Renal cortex interstitium (tissue), 15 donors: Measurements from ENCODE around the gene TOR3A. TPM values are rescaled to one million over a fixed set of nuclear protein-coding genes. Genes with fewer than 3 reads are reported as not detected.
"Not testable (repeated sequence)": the region's sequence is repeated elsewhere in the genome, so short reads cannot be mapped to it uniquely, and the experiment has no call there.

Experiments
- DNase-seq, 11 donors: peaks; one replicate each; pipeline ENCODE4 v3.0.0-alpha.2; 2013; ENCODE audit warnings: low read depth in 9 of 11, low spot score in 4 of 11; ENCODE audit errors: extremely low read depth in 1 of 11
- long read RNA-seq, 16 experiments: transcript quantifications; one replicate each; lab custom pipeline, GENCODE V29; 2026
- polyA plus RNA-seq, 3 donors: library from polyadenylated mRNA; unstranded; fragments of 120-200 nt; gene quantifications; one replicate each; pipeline ENCODE4 v1.2.1, GENCODE V29; 2013; ENCODE audit not compliant: insufficient read length in 3 of 3

Gene TOR3A
- polyA plus RNA-seq, result 10 to 100 TPM; 23.1 to 24.5 (median 23.7) TPM
- long read RNA-seq, donor 1, transcript TOR3A-203 (6 exons, 2,724 nt), result major isoform, 8 of 8 reads
- long read RNA-seq, donor 1, partial matches to known transcripts, result 0 of 8 reads
- long read RNA-seq, donor 1, other reads (novel, unspliced or antisense), result 0 of 8 reads
- long read RNA-seq, donor 2, transcript TOR3A-203 (6 exons, 2,724 nt), result major isoform, 9 of 17 reads
- long read RNA-seq, donor 2, partial matches to known transcripts, result 8 of 17 reads
- long read RNA-seq, donor 2, other reads (novel, unspliced or antisense), result 0 of 17 reads
- long read RNA-seq, donor 3, transcript TOR3A-203 (6 exons, 2,724 nt), result major isoform, 12 of 12 reads
- long read RNA-seq, donor 3, partial matches to known transcripts, result 0 of 12 reads
- long read RNA-seq, donor 3, other reads (novel, unspliced or antisense), result 0 of 12 reads
- long read RNA-seq, donor 4, transcript TOR3A-203 (6 exons, 2,724 nt), result major isoform, 5 of 5 reads
- long read RNA-seq, donor 4, partial matches to known transcripts, result 0 of 5 reads
- long read RNA-seq, donor 4, other reads (novel, unspliced or antisense), result 0 of 5 reads
- long read RNA-seq, donor 5, result 0 reads
- long read RNA-seq, donor 6, transcript TOR3A-203 (6 exons, 2,724 nt), result major isoform, 8 of 8 reads
- long read RNA-seq, donor 6, partial matches to known transcripts, result 0 of 8 reads
- long read RNA-seq, donor 6, other reads (novel, unspliced or antisense), result 0 of 8 reads
- long read RNA-seq, donor 7, transcript TOR3A-203 (6 exons, 2,724 nt), result major isoform, 8 of 8 reads
- long read RNA-seq, donor 7, partial matches to known transcripts, result 0 of 8 reads
- long read RNA-seq, donor 7, other reads (novel, unspliced or antisense), result 0 of 8 reads
- long read RNA-seq, donor 8, transcript TOR3A-203 (6 exons, 2,724 nt), result major isoform, 12 of 18 reads
- long read RNA-seq, donor 8, partial matches to known transcripts, result 0 of 18 reads
- long read RNA-seq, donor 8, other reads (novel, unspliced or antisense), result 6 of 18 reads
- long read RNA-seq, donor 9, transcript TOR3A-203 (6 exons, 2,724 nt), result major isoform, 10 of 10 reads
- long read RNA-seq, donor 9, partial matches to known transcripts, result 0 of 10 reads
- long read RNA-seq, donor 9, other reads (novel, unspliced or antisense), result 0 of 10 reads
- long read RNA-seq, donor 10, transcript TOR3A-203 (6 exons, 2,724 nt), result major isoform, 6 of 6 reads
- long read RNA-seq, donor 10, partial matches to known transcripts, result 0 of 6 reads
- long read RNA-seq, donor 10, other reads (novel, unspliced or antisense), result 0 of 6 reads
- long read RNA-seq, donor 11, transcript TOR3A-203 (6 exons, 2,724 nt), result major isoform, 7 of 7 reads
- long read RNA-seq, donor 11, partial matches to known transcripts, result 0 of 7 reads
- long read RNA-seq, donor 11, other reads (novel, unspliced or antisense), result 0 of 7 reads
- long read RNA-seq, donor 12, partial matches to known transcripts, result 0 of 4 reads
- long read RNA-seq, donor 12, other reads (novel, unspliced or antisense), result 0 of 4 reads
- long read RNA-seq, donor 13, transcript TOR3A-203 (6 exons, 2,724 nt), result major isoform, 18 of 45 reads
- long read RNA-seq, donor 13, partial matches to known transcripts, result 27 of 45 reads
- long read RNA-seq, donor 13, other reads (novel, unspliced or antisense), result 0 of 45 reads
- long read RNA-seq, donor 14, transcript TOR3A-203 (6 exons, 2,724 nt), result major isoform, 12 of 12 reads
- long read RNA-seq, donor 14, partial matches to known transcripts, result 0 of 12 reads
- long read RNA-seq, donor 14, other reads (novel, unspliced or antisense), result 0 of 12 reads
- long read RNA-seq, donor 15, transcript TOR3A-203 (6 exons, 2,724 nt), result major isoform, 5 of 15 reads
- long read RNA-seq, donor 15, partial matches to known transcripts, result 10 of 15 reads
- long read RNA-seq, donor 15, other reads (novel, unspliced or antisense), result 0 of 15 reads
- long read RNA-seq, donor 16, transcript TOR3A-203 (6 exons, 2,724 nt), result major isoform, 19 of 24 reads
- long read RNA-seq, donor 16, partial matches to known transcripts, result 0 of 24 reads
- long read RNA-seq, donor 16, other reads (novel, unspliced or antisense), result 5 of 24 reads

- peak; percentile 68 to 89 (median 85) for DNase-seq
Measured at GRCh38 chr1:179081687-179082332, at the start of gene TOR3A. TOR3A (plus strand) TSS chr1:179082070; CDS start chr1:179082129, 59 bp downstream.

DNA sequence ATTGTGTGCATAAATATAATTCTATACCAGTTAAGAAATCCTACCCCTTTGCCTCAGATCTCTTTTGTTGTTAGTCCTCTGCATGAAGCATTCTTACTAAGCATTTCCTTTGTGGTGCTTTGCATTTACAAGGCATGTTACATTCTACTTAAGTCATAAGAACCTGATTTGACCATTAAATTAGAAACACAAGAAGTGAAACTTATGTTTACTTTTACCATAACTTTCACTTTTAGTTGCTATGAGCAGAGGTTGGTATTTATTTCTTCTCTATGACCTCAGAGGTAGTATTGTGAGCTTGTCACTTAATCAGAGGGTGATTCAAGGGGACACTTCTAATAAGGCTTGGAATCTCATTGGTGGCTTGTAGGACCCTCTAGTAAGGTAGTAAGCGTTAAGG lies 47.1 kb upstream of the TOR3A start:
- DNase-seq, result no peak

- DNase-seq, result no peak
Measured at GRCh38 chr1:179036844-179037465, 44.9 kb upstream of the TOR3A start.

DNA sequence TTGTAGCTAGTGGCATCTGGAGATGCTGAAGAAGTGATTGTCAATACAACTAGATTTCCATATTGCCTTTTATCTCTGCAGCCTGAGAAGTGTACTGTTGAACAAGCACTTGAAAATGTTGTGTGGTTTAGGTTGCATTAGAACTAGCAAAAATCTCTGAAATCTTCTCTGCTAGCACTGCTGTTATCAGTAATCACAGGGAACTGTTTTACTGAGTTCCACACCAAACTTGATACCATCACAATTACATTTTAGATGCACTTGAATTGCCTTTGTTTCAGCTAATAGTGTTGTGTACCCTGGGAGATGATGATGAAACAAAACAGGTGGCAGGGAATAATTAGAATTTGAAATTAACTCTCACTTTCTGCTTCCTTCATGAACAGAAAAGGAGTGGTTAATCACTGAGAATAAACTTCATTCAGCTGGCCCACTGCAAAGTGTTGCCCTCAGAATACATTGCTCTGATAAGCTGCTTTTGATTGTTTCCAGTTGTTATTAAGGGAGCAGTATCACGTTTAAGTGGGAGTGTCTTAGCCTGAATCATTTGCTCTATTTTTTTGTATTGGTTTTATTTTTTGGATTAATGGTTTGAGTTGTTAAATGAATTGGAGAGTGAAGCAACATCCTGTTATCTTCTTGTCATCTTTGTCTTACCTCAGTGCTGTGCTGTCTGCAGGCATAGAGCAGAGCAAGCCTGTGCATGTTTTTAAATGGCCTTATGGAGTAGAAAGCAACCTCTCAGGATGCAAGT lies 43.2 kb upstream of the TOR3A start:
- DNase-seq, result no peak

- DNase-seq, result not testable (repeated sequence)
Measured at GRCh38 chr1:179039502-179040174, 42.2 kb upstream of the TOR3A start.

DNA sequence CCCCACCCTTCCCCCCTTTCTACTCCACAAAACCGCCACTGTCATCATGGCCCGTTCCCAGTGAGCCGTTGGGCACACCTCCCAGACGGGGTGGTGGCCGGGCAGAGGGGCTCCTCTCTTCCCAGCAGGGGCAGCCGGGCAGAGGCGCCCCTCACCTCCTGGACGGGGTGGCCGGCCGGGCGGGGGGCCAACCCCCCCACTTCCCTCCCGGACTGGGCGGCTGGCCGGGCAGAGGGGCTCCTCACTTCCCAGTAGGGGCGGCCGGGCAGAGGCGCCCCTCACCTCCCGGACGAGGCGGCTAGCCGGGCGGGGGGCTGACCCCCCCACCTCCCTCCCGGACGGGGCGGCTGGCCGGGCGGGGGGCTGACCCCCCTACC lies 41.7 kb upstream of the TOR3A start:
- not testable (repeated sequence) for DNase-seq

DNA sequence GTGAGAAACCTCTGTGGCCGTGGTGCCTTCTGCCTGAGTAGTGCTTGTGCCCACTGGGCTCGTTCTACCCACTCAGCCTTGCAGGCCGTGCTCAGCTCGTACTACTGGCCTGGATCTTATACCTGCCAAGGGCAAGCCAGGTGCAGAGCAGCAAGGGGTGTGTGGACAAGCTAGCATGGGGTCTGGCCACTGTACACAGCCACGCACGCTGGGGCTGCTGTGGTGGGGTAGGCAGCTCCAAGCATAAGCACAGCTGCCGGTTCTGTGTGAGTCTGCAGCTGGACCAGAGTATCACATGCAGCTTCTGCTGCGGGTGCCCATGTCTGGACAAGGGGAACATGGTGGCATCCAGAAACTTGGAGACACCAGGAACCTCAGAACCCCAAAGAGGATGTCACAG lies 39.8 kb upstream of the TOR3A start:
- no peak for DNase-seq

GRCh38 chr1:179042700-179043099 lies 39.2 kb upstream of the TOR3A start:
- DNase-seq, result no peak

DNA sequence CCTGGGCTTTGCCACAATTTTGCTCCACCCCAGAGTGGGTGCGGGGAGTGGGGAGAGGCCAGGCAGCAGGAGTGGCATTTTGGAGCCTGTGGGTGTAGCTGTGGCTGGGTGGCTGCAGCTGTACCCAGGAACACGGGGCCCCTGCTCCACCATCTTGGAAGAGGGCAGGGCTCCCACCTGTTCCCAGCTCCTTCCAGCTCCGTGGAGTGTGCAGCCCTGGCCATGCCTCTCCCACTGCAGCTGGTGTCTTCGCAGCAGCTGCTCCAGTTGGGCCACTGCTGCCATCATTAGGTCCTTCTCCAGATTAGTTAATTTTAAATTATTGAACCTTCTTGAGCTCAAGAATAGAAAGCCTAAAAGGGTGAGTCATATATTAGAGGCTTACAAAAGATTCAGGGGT lies 38.6 kb upstream of the TOR3A start:
- DNase-seq, result no peak

- no peak for DNase-seq
Measured at GRCh38 chr1:179043907-179044306, 38.0 kb upstream of the TOR3A start.

GRCh38 chr1:179046808-179047635 lies 34.8 kb upstream of the TOR3A start:
- DNase-seq, result no peak

- no peak for DNase-seq
Measured at GRCh38 chr1:179047636-179047997, 34.3 kb upstream of the TOR3A start.

DNA sequence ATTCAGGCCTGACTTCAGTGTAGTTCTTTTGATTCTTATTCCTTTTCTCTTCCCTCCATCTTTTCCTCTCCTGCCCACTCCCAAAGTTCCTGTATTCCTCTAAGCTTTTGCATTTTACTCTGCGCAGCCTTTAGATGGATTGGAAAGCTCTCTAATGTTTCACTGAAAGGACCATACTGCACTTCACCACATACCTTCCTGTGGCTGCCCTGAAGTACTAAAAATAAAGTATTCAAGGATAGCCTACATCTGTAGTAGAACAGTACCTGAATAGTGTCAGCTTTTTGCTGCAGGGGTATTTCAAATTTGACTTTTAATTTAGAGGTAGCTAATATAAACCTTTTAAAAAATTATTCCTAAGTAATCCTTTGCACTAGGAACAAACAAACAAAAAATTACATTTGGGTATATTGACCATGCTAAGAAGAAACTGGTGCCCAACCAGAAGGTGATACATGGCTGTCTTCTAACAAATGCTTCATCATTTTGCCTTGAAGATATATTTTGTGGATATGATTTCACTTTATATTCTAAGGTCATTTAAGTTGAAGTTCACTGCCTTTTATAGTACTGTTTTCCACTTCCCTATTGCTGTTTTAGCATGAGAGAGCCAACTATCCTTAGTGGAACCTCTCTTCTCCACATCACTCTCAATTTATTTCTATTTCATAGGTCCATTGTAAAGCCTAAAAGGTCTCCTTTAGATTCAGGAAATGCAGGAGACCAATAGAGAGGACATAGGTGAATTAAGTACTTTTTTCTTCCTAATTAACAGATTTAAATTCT lies 33.3 kb upstream of the TOR3A start:
- no peak for DNase-seq

DNA sequence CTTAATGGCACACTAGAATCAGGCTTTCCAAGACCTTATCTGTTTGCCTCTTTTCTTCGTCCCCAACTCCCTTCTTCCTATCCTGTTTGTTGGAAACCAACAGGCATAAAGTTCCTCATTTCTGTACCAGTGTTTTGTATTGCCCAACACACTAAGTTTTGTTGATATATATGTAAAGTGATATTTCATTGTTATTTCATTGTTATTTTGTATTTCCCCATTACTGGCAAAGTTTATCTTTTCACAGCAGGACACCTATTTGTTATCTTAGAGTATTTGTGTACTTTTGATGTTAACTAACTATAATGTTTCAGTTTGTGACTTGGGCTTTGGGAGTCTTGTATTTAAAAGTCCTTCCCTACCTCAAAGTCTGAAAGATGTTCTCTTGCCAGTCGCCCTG lies 29.1 kb upstream of the TOR3A start:
- no peak for DNase-seq
